H9 (cell line): ENCODE results near the gene PTER. TPM values are rescaled to one million over a fixed set of nuclear protein-coding genes. Genes with fewer than 3 reads are reported as not detected.
A peak's percentile ranks its signal among the peaks of the same experiment; 100 is the strongest.

Source experiments
- DNase-seq: peaks from one replicate; pipeline ENCODE4 v3.0.0-alpha.2; 2017
- H2AFZ ChIP-seq: one replicate; pipeline ENCODE4 v1.6.1; 2013; ENCODE audit warnings: mild to moderate bottlenecking, low read length, control low read depth, moderate library complexity
- H2AK5ac ChIP-seq: 2 replicates; pipeline ENCODE4 v1.6.1; 2013; ENCODE audit warnings: low read length, control low read depth, mixed read lengths; ENCODE audit not compliant: insufficient read length
- H2BK120ac ChIP-seq: one replicate; pipeline ENCODE4 v1.6.1; 2013; ENCODE audit warnings: low read depth, mild to moderate bottlenecking, low read length, control low read depth, inconsistent platforms; ENCODE audit not compliant: poor library complexity, severe bottlenecking
- H2BK12ac ChIP-seq: 2 replicates; pipeline ENCODE4 v1.6.1; 2013; ENCODE audit warnings: low read length, control low read depth, mixed read lengths, low read depth; ENCODE audit not compliant: insufficient read length
- H2BK15ac ChIP-seq: 2 replicates; pipeline ENCODE4 v1.6.1; 2013; ENCODE audit warnings: low read depth, low read length, control low read depth
- H2BK20ac ChIP-seq: one replicate; pipeline ENCODE4 v1.6.1; 2013; ENCODE audit warnings: low read depth, mild to moderate bottlenecking, low read length, control low read depth, inconsistent platforms; ENCODE audit not compliant: poor library complexity, severe bottlenecking
- H2BK5ac ChIP-seq: 2 replicates; pipeline ENCODE4 v1.6.1; 2013; ENCODE audit warnings: low read length, control low read depth, mixed read lengths; ENCODE audit not compliant: insufficient read length
- H3K14ac ChIP-seq: 2 replicates; pipeline ENCODE4 v1.6.1; 2013; ENCODE audit warnings: low read length, control low read depth; ENCODE audit not compliant: insufficient read depth
- H3K18ac ChIP-seq: 2 replicates; pipeline ENCODE4 v1.6.1; 2013; ENCODE audit warnings: low read depth, mild to moderate bottlenecking, mixed read lengths, low read length, control low read depth; ENCODE audit not compliant: insufficient read length
- H3K23ac ChIP-seq: 2 replicates; pipeline ENCODE4 v1.6.1; 2013; ENCODE audit warnings: low read length, control low read depth, mixed read lengths, low read depth; ENCODE audit not compliant: insufficient read length
- H3K23me2 ChIP-seq: 2 replicates; pipeline ENCODE4 v1.6.1; 2013; ENCODE audit warnings: low read depth, mild to moderate bottlenecking, mixed read lengths, low read length, control low read depth; ENCODE audit not compliant: insufficient read length, poor library complexity, severe bottlenecking
- H3K27ac ChIP-seq: 2 replicates; pipeline ENCODE4 v1.5.1; 2013; ENCODE audit warnings: low read length, control low read depth, mixed read lengths, low read depth; ENCODE audit not compliant: insufficient read length
- H3K27me3 ChIP-seq: 2 replicates; pipeline ENCODE4 v1.6.1; 2013; ENCODE audit warnings: low read length, control low read depth, inconsistent platforms; ENCODE audit not compliant: insufficient read depth
- H3K4ac ChIP-seq: 2 replicates; pipeline ENCODE4 v1.6.1; 2013; ENCODE audit warnings: low read depth, mild to moderate bottlenecking, control low read depth, inconsistent platforms, low read length, moderate library complexity
- H3K4me1 ChIP-seq: 2 replicates; pipeline ENCODE4 v1.6.1; 2013; ENCODE audit warnings: low read length, control low read depth, inconsistent platforms; ENCODE audit not compliant: insufficient read depth
- H3K4me2 ChIP-seq: 2 replicates; pipeline ENCODE4 v1.6.1; 2013; ENCODE audit warnings: low read length, control low read depth, mixed read lengths; ENCODE audit not compliant: insufficient read length, insufficient read depth
- H3K56ac ChIP-seq: 2 replicates; pipeline ENCODE4 v1.6.1; 2013; ENCODE audit warnings: low read depth, mild to moderate bottlenecking, mixed read lengths, low read length, control low read depth; ENCODE audit not compliant: insufficient read length
- H3K79me1 ChIP-seq: 2 replicates; pipeline ENCODE4 v1.6.1; 2013; ENCODE audit warnings: low read depth, mild to moderate bottlenecking, moderate library complexity, low read length, control low read depth, inconsistent platforms; ENCODE audit not compliant: insufficient read depth, poor library complexity, severe bottlenecking
- H3K79me2 ChIP-seq: 2 replicates; pipeline ENCODE4 v1.6.1; 2013; ENCODE audit warnings: low read length, control low read depth, inconsistent platforms; ENCODE audit not compliant: insufficient read depth
- H3K9ac ChIP-seq: 2 replicates; pipeline ENCODE4 v1.6.1; 2013; ENCODE audit warnings: low read length, control low read depth, mixed read lengths; ENCODE audit not compliant: insufficient read length; ENCODE audit errors: extremely low read depth
- H3K9me3 ChIP-seq: one replicate; pipeline ENCODE4 v1.6.1; 2013; ENCODE audit warnings: low read depth, low read length, inconsistent platforms; ENCODE audit not compliant: control insufficient read depth
- H3T11ph ChIP-seq: one replicate; pipeline ENCODE4 v1.6.1; 2013; ENCODE audit warnings: mild to moderate bottlenecking, low read length, control low read depth, inconsistent platforms
- H4K20me1 ChIP-seq: one replicate; pipeline ENCODE4 v1.6.1; 2013; ENCODE audit not compliant: control insufficient read depth, insufficient read length, insufficient read depth
- H4K5ac ChIP-seq: 2 replicates; pipeline ENCODE4 v1.6.1; 2013; ENCODE audit warnings: low read depth, mild to moderate bottlenecking, mixed read lengths, low read length, control low read depth; ENCODE audit not compliant: insufficient read length
- H4K8ac ChIP-seq: replicated peaks from 2 replicates; pipeline ENCODE4 v1.6.1; 2013; ENCODE audit warnings: low read length, control low read depth, mixed read lengths, low read depth; ENCODE audit not compliant: insufficient read length
- H4K91ac ChIP-seq: 2 replicates; pipeline ENCODE4 v1.6.1; 2013; ENCODE audit warnings: low read depth, mild to moderate bottlenecking, moderate library complexity, mixed read lengths, low read length, control low read depth; ENCODE audit not compliant: insufficient read length
- H3K27ac Mint-ChIP-seq, 3 experiments: 2 replicates in 2 of 3; 3 replicates in 1 of 3; pipeline ENCODE4 v1.8.0; 2020 to 2021; ENCODE audit warnings: mixed read lengths in 3 of 3, mild to moderate bottlenecking in 1 of 3, moderate library complexity in 1 of 3
- H3K27me3 Mint-ChIP-seq: 2 replicates; pipeline ENCODE4 v1.8.0; 2021; ENCODE audit warnings: low read depth, mild to moderate bottlenecking, moderate library complexity, mixed read lengths
- H3K36me3 Mint-ChIP-seq, 3 experiments: 2 replicates in 2 of 3; 3 replicates in 1 of 3; pipeline ENCODE4 v1.8.0; 2020 to 2021; ENCODE audit warnings: low read depth in 3 of 3, mixed read lengths in 3 of 3; ENCODE audit not compliant: insufficient read depth in 1 of 3
- H3K4me1 Mint-ChIP-seq, 2 experiments: 2 replicates each; pipeline ENCODE4 v1.8.0; 2020; ENCODE audit warnings: mixed read lengths in 2 of 2
- H3K4me3 Mint-ChIP-seq, 2 experiments: 2 replicates in 1 of 2; 3 replicates in 1 of 2; pipeline ENCODE4 v1.8.0; 2020 to 2021; ENCODE audit warnings: mild to moderate bottlenecking in 2 of 2, mixed read lengths in 2 of 2, moderate library complexity in 1 of 2
- H3K9me3 Mint-ChIP-seq, 2 experiments: 2 replicates in 1 of 2; 3 replicates in 1 of 2; pipeline ENCODE4 v1.8.0; 2020; ENCODE audit warnings: mild to moderate bottlenecking in 2 of 2, mixed read lengths in 2 of 2, moderate library complexity in 1 of 2
- CTCF ChIP-seq: fragments of 200-600 bp; sonication (generic); conservative IDR thresholded peaks from 3 replicates; pipeline ENCODE4 v1.8.0; 2021; ENCODE audit warnings: antibody characterized with exemption, mild to moderate bottlenecking
- WGBS: extraction: QIAGEN DNeasy Blood & Tissue Kit; methylation state at CpG from one replicate; pipeline ENCODE4 v1.1.7; 2013; ENCODE audit warnings: missing lambda C conversion rate, low lambda C conversion rate, mixed read lengths; ENCODE audit not compliant: insufficient read length; ENCODE audit errors: extremely low coverage; 5-methylcytosine and 5-hydroxymethylcytosine counted together
- total RNA-seq: library from RNA; stranded (reverse); gene quantifications from 2 replicates; pipeline ENCODE4 v1.2.1, GENCODE V29; 2021

PTER gene
- total RNA-seq, 1 experiment from 2014 or later: 10.1 TPM

GRCh38 chr10:16458166-16458955 lies 21.6 kb downstream of the PTER start:
- Histone ChIP-seq H3K79me2 (no peaks in the 10 kb centered on the region), H4K91ac (no peak overlapping the region), H2AFZ (no peak overlapping the region), H3K23me2 (no peaks in the 10 kb centered on the region), H4K8ac (no peak overlapping the region), H3K18ac (no peak overlapping the region), H3K27me3 (no peaks in the 10 kb centered on the region), H2BK120ac (no peak overlapping the region), H4K5ac (no peak overlapping the region), H3K4me1 (no peaks in the 10 kb centered on the region), H2BK12ac (no peak overlapping the region), H3K56ac (no peak overlapping the region), H4K20me1 (no peaks in the 10 kb centered on the region), H3K27ac (no peak overlapping the region), H3K9ac (no peak overlapping the region), H2BK20ac (no peak overlapping the region), H3K4ac (no peak overlapping the region), H3K9me3 (no peaks in the 10 kb centered on the region), H2BK15ac (no peak overlapping the region), H3K14ac (no peak overlapping the region), H2BK5ac (no peak overlapping the region), H3K79me1 (no peaks in the 10 kb centered on the region), H3K4me2 (no peak overlapping the region), H3T11ph (no peak overlapping the region), H3K23ac (no peak overlapping the region), H2AK5ac (no peak overlapping the region)
- TF ChIP-seq CTCF: no peak
- Mint-ChIP-seq H3K4me1 (no peaks in the 10 kb centered on the region), H3K4me3 (no peak overlapping the region), H3K9me3 (no peaks in the 10 kb centered on the region), H3K27me3 (no peaks in the 10 kb centered on the region), H3K36me3 (no peaks in the 10 kb centered on the region; a peak in 1 of 7 replicates), H3K27ac (peak overlapping the region in 1 of 3 experiments; percentile 31; a peak in 1 of 7 replicates)
- no peak for DNase-seq
- WGBS: no CpG with 5 or more reads among the region's 6 CpGs
